NCI-H446 (cell line): ENCODE measurements around the gene IL25.

Experiments used
- DNase-seq, 2 experiments: peaks; one replicate each; lab custom pipeline; 2025; lab: John Stamatoyannopoulos, UW

Gene IL25

GRCh38 chr14:23353433-23353780 is 19.2 kb upstream of the IL25 start:
- DNase-seq = no peak

GRCh38 chr14:23354990-23355389 is 17.6 kb upstream of the IL25 start:
- DNase-seq = no peak

GRCh38 chr14:23355871-23356435 is 16.7 kb upstream of the IL25 start:
- DNase-seq = no peak

GRCh38 chr14:23356662-23357061 is 15.9 kb upstream of the IL25 start:
- no peak for DNase-seq

GRCh38 chr14:23357261-23357660 is 15.3 kb upstream of the IL25 start:
- DNase-seq = no peak

GRCh38 chr14:23358042-23358441 is 14.6 kb upstream of the IL25 start:
- DNase-seq = no peak

GRCh38 chr14:23358553-23359166 is 13.9 kb upstream of the IL25 start:
- no peak for DNase-seq

GRCh38 chr14:23359167-23359626 is 13.4 kb upstream of the IL25 start:
- no peak for DNase-seq

- DNase-seq = no peak
Observed at GRCh38 chr14:23359722-23360447, 12.7 kb upstream of the IL25 start.

GRCh38 chr14:23360496-23360895 is 12.1 kb upstream of the IL25 start:
- no peak for DNase-seq

GRCh38 chr14:23361320-23361719 is 11.3 kb upstream of the IL25 start:
- no peak for DNase-seq

GRCh38 chr14:23361763-23362162 is 10.8 kb upstream of the IL25 start:
- no peak for DNase-seq

GRCh38 chr14:23362200-23362599 is 10.4 kb upstream of the IL25 start:
- DNase-seq = no peak

- DNase-seq = peak in 1 of 2 experiments; percentile 61
Observed at GRCh38 chr14:23364164-23365035, 8.2 kb upstream of the IL25 start.

GRCh38 chr14:23365036-23365731 is 7.4 kb upstream of the IL25 start, which contains the start of gene EFS:
Gene EFS (minus strand): TSS chr14:23365172. CDS start chr14:23365025, 147 bp downstream.
- DNase-seq = no peak

GRCh38 chr14:23365732-23366425 is 6.7 kb upstream of the IL25 start:
- peak; percentile 25 to 67 for DNase-seq

- peak; percentile 27 to 67 for DNase-seq
Observed at GRCh38 chr14:23366426-23366921, 6.1 kb upstream of the IL25 start.

GRCh38 chr14:23370221-23370620 is 2.4 kb upstream of the IL25 start:
- no peak for DNase-seq

GRCh38 chr14:23371865-23372264 is 744 bp upstream of the IL25 start:
- no peak for DNase-seq

- no peak for DNase-seq
Observed at GRCh38 chr14:23373041-23373440, 432 bp downstream of the IL25 start.
